Activated CD4-positive, alpha-beta T cell treated with anti-CD3 and anti-CD28 coated beads, Interleukin-2, amount 50 U/mL, for 4 hours (primary cell): ENCODE measurements around the gene HIPK1.
A peak's percentile ranks its signal among the peaks of the same experiment; 100 is the strongest.

Experiments used
- DNase-seq, 2 experiments: peaks; one replicate each; pipeline ENCODE4 v3.0.0-alpha.2; 2020

Gene HIPK1

DNA sequence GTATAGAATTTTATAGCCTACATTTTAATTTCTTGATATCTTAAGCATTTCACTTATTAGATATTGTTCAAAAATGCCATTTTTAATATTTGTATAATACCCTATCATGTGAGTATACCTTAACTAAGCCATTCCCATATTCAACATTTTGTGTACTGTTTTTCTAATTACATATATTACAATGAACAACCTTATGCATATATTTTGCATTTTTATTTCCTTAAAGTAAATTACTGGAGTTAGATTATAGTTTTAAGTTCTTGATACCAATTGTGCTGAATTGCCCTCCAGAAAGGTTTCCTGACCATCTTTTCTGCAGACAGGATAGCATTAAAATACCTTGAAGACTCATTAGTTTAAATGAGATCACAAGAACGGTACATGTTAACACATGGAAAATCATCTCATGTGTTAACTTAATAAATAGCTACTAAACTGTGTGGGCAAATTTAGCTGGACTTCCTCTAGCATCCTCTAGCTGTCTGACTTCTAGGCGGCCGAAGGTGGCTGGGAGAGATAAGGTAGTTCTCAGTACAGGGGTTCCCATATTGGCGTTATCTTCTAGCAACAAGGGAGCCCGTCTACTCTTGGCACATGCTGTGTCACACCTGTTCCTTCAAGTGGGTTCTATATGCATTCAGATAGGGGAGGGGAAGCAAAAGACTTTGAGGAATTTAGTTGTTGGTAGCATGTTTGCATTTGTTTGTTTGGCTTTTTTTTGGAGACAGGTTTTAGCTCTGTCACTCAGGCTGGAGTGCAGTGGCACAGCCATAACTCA, 15.0 kb upstream of the HIPK1 start:
- DNase-seq: no peak

DNA sequence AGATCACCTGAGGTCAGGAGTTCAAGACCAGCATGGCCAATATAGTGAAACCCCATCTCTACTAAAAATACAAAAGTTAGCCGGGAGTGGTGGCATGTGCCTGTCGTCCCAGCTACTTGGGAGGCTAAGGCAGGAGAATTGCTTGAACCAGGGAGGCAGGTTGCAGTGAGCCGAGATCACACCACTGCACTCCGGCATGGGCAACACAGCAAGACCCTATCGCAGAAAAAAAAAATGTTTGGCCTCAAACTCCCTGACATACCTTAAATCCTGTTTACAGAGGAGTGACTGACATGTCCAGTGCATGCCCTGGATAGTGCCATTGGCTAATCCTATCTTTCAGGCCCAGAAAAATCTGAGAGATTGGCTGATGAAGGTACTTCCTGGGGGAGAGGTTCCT, 12.2 kb upstream of the HIPK1 start:
- no peak for DNase-seq

- no peak for DNase-seq
Measured at GRCh38 chr1:113917400-113918082, 11.6 kb upstream of the HIPK1 start.

- DNase-seq: no peak
Measured at GRCh38 chr1:113918243-113918642, 10.9 kb upstream of the HIPK1 start.

DNA sequence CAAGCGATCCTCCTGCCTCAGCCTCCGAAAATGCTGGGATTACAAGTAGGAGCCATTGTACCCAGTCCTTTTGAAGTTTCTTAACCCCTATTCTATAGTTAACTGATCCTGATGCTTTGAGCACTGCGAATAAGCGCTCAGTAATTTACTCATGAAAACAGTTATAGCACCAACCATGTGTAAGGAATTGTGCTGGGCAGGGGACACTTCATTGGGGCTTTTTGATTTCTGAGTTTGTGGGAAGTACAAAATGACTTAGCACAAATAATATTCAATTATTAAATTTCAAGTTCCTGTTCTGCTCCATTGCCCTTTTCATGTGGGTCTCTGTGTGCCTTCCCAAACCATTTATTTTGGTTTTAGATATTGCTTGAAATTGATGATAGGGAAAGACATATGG, 6.2 kb upstream of the HIPK1 start:
- no peak for DNase-seq

GRCh38 chr1:113924473-113924872, 4.7 kb upstream of the HIPK1 start:
- DNase-seq: no peak

DNA sequence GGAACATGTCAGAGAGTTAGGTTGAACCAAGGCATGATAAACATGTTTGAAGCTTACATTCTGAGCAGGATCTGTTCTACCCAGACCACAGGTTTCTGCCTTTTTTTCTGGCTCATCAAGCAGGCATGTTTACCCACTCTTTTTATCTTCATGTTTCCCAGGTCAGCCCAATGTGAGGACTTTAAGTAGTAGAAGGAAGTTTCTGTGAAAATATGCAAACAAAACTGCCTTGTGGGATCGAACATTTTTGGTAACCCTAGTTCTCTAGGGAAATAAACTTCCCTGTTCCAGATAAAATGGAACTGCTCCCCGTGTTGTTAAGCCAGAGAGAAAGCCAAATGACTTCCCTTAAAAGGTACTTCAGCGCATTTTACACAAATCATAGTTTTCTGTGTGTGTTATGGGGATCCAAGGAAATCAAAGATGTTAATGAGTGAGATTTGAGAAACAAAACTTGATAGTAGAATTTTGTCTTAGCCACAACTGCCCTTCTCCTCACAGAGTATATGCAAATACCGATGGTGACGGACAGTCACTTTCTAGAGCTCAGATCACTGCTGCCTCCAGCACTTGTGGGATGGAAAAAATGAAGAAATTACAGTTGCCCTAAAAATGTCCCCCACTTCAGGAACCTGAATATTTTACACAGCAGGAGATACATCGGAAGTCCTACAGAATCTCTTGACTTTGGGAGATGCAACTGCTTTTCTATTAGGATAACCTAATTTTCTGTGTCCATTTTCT, 765 bp upstream of the HIPK1 start:
- DNase-seq: no peak

DNA sequence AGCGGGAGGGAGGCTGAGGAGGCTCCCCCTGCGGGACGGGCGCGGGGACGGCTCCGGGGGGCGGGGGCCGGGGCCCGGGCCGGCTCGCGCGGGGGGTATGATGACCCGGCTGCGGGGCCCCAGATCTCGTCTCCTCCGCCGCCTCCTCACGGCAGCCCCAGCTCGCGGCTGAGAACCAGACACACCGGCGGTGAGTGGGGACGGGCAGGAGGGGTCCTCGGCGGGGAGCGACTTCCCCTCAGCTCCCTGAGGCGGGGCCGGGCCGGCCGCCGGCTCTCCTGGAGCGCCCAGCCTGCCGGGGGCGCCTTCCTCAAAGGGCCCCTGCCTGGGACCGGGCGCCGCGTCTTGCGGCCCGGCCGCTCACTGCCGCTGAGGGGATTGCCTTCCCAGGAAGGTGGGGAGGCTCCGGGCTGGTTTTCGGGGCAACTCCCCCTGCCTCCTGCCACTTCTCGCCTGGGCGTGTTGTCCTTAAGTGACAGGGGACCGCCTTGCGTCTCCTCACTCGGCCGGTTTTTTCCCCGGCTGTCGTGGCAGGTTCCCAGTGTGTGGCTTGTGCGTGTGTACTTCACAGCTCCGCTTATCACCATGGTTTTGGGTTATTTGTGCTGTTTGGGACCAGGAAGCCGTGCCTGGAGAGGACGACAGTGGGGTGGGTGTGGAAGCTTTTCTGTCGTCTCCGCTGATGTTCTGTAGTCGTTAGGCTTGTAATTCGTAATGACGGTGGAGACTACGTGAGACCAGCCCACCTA, 800 bp downstream of the HIPK1 start:
- peak; percentile 34 to 41 for DNase-seq

GRCh38 chr1:113930499-113931161, 1.5 kb downstream of the HIPK1 start:
- DNase-seq: peak; percentile 46 to 57

GRCh38 chr1:113931451-113931851, 2.3 kb downstream of the HIPK1 start:
- no peak for DNase-seq

DNA sequence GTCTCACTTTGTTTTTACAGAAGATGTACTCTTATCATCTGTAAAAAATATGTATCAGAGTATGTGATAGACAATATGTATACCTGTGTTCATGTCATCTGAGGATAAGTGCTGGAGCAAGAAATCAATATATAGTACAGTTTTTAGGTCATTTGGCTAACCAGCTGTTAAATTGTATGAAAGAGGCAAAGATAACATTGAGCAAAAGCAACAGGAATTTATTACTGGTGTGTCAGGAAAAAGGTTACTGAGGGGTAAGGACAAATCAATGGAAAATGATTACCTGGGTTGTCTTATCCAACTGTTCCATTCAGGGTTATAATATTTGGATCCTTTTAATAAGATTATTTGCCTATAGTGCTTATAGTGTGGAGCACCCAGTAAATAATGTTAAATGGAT, 4.9 kb downstream of the HIPK1 start:
- no peak for DNase-seq

- DNase-seq: no peak
Measured at GRCh38 chr1:113934511-113935055, 5.5 kb downstream of the HIPK1 start.

- no peak for DNase-seq
Measured at GRCh38 chr1:113935176-113935575, 6.1 kb downstream of the HIPK1 start.

- no peak for DNase-seq
Measured at GRCh38 chr1:113935970-113936369, 6.8 kb downstream of the HIPK1 start.

DNA sequence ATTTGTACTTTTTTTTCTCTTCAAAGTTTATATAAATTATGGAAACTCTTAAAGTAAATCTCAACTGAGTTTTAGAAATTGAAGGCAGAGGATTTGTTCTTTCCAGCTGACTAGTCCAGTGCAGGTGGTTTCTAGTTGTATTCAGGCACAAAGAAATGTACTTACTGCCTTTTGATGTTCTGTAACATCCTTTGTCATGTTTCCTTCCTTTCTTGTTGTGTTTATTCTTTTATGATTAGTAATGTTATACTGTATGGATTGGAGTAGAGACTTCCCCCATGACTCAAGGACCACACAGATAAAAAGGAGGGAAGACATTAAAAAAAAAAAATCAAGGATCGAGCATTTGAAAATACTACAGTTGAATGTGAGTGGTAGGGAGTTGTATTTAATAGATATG, 8.0 kb downstream of the HIPK1 start:
- no peak for DNase-seq

- DNase-seq: no peak
Measured at GRCh38 chr1:113938192-113938591, 9.1 kb downstream of the HIPK1 start.

DNA sequence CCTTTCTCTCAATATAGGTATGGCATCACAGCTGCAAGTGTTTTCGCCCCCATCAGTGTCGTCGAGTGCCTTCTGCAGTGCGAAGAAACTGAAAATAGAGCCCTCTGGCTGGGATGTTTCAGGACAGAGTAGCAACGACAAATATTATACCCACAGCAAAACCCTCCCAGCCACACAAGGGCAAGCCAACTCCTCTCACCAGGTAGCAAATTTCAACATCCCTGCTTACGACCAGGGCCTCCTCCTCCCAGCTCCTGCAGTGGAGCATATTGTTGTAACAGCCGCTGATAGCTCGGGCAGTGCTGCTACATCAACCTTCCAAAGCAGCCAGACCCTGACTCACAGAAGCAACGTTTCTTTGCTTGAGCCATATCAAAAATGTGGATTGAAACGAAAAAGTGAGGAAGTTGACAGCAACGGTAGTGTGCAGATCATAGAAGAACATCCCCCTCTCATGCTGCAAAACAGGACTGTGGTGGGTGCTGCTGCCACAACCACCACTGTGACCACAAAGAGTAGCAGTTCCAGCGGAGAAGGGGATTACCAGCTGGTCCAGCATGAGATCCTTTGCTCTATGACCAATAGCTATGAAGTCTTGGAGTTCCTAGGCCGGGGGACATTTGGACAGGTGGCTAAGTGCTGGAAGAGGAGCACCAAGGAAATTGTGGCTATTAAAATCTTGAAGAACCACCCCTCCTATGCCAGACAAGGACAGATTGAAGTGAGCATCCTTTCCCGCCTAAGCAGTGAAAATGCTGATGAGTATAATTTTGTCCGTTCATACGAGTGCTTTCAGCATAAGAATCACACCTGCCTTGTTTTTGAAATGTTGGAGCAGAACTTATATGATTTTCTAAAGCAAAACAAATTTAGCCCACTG, 11.5 kb downstream of the HIPK1 start:
- DNase-seq: no peak

DNA sequence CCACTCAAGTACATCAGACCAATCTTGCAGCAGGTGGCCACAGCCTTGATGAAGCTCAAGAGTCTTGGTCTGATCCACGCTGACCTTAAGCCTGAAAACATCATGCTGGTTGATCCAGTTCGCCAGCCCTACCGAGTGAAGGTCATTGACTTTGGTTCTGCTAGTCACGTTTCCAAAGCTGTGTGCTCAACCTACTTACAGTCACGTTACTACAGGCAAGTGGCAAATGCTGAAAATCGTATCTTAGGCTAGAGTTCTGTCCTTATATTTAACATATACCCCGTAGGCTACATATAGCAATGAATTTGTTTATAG, 12.1 kb downstream of the HIPK1 start:
- DNase-seq: no peak

GRCh38 chr1:113942527-113942926, 13.4 kb downstream of the HIPK1 start:
- DNase-seq: no peak

- no peak for DNase-seq
Measured at GRCh38 chr1:113943028-113943811, 14.1 kb downstream of the HIPK1 start.

DNA sequence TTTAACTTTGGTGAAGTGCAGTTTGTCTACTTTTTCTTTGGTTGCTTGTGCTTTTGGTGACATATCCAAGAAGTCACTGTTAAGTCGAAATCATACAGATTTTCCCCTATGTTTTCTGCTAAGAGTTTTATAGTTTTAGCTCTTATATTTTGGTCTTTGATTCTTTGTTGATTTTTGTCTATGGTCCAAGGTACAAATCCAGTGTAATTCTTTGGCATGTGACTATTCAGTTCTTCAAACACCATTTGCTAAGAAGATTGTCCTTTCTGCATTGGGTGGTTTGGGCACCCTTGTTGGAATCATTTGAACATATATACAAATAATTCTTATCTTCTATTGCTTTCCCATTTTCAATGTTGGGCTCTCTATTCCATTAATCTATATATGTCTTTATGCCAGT, 16.2 kb downstream of the HIPK1 start:
- DNase-seq: no peak
